HG03432 (cell line): ENCODE measurements around the gene RNF40.

Source experiments
- ATAC-seq: cut with Tn5 transposase; IDR thresholded peaks from one replicate; pipeline ENCODE4 v1.9.1; 2021; ENCODE audit warnings: mild to moderate bottlenecking, moderate library complexity; ENCODE audit not compliant: unreplicated experiment

The RNF40 gene

DNA sequence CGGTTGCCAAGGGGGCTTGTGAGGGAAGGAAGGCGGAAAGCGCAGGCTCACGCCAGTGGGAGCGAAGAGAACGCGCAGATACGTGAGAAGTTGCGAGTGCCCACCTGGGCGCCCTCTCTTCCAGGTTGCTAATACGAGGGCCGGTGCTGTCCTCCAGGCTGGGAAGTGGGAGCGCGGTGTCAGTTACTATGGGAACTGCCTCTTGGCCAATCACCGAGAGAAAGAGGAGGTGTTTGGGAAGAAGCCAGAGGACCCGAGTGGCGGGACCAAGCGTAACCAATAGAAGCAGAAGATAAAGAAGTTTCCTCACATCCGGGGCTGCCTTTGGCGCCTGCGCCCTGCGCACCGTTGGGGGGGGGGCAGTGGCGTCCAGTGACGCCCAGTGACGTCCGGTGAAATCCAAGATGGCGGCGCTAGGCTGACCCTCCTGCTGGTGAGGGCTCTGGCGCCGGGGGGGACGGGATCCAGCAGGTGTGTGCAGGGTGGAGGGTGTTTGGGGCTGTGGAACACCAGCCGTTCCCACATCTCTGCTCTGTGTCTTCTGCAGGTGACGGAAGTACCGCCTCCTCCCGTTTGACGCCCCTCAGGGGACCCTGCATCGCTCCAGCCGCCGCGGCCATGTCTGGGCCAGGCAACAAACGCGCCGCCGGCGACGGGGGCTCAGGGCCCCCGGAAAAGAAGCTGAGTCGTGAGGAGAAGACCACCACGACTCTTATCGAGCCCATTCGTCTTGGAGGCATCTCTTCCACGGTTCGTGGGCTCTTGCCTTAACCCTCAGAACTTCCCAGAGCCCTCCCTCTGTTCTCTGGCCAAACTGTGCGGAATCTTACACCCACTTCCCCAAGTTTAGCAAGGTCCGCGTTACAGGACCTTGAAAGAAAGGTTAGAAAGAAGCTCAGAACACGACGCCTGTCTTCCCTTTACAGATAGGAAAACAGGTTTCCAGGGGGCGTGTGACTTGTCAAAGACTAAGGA is at the start of gene RNF40, which contains the start of gene CFAP119:
RNF40 (plus strand) TSS at position 395 of the 975 bp plus-strand sequence; CDS start at position 619, 224 bp downstream.
CFAP119 (minus strand) TSS at position 135 of the 975 bp plus-strand sequence. CDS start 314 bp downstream, outside the sequence.
- peak; percentile 87 for ATAC-seq

DNA sequence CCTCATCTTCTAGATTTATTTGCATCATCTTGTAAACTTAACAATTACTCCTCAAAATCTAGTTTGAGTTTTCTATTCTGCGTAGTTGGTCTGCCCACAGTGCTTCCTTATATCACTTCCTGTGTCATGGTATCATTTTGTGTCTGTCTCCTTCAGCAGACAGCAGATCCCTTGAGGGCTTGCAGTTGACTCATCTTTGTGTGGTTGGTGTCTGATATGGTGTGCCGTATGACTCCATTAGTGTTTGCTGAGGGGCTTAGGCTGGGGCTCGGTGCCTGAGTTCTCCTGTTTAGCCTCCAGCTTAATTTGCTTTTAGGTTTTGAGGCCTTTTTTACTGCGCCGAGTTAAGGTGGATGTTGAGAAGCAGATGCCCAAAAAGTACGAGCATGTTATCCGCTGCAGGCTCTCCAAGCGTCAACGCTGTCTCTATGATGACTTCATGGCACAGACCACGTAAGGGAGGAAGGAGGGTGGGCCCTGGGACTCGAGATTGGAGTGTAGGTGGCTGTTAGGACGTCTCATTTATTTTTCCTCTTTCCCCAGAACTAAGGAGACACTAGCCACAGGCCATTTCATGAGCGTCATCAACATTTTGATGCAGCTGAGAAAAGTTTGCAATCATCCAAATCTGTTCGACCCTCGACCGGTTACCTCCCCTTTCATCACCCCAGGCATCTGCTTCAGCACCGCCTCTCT is 46.2 kb upstream of the RNF40 start:
- ATAC-seq: no peak

DNA sequence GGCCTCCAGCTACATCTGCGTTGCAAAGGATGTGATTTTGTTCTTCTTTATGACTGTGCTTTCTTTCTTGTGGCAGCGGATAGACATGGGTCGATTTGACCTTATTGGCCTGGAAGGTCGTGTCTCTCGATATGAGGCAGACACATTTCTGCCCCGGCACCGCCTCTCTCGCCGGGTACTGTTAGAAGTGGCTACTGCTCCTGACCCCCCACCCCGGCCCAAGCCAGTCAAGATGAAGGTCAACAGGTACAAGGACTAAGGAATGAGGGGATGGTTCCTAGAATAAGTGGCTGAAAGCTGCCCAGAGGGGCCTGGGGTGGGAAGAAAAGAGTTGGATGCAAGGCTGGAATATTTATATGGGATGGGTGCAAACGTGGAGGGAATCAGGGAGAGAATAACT is 42.0 kb upstream of the RNF40 start:
- ATAC-seq: no peak

DNA sequence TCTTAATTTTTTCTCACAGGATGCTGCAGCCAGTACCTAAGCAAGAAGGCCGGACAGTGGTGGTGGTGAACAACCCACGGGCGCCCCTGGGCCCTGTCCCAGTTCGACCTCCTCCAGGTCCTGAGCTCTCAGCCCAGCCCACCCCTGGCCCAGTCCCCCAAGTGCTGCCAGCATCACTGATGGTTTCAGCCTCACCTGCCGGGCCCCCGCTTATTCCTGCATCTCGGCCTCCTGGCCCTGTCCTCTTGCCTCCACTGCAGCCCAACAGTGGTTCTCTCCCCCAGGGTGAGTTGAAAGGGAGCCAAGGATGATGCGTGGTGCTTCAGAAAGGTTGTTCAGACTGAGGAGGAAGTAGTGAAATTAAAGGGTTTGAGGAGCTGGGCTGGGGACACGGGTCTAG is 41.4 kb upstream of the RNF40 start:
- no peak for ATAC-seq

DNA sequence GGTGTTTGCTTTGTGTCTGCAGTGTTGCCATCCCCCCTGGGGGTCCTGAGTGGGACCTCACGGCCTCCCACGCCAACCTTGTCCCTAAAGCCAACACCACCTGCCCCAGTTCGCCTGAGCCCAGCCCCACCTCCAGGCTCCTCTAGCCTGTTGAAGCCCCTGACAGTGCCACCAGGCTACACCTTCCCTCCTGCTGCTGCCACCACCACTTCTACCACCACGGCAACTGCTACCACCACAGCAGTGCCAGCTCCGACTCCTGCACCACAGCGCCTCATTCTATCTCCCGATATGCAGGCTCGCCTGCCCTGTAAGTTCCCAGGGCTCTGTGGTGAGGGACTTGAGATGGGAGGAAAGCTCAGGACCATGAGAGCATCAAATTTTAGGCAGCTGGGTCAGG is 41.0 kb upstream of the RNF40 start:
- ATAC-seq: no peak

DNA sequence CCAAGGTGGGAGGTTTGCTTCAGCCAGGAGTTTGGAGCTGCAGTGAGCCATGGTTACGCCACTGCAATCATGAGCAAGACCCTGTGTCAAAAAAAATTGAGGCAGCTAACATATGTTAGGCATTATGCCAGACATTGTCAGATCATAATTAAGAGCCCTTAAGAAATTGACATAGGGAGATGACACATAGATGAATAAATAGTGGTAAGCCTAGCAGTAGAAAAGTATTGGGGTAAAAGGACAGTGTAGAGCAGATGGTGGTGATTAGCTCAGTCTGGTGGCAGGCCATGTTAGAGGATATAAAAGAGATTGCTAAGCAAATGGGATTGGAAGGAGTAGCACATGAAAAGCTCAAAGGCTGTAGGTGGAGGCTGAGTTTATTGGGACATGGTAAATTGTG is 40.5 kb upstream of the RNF40 start:
- ATAC-seq: no peak

DNA sequence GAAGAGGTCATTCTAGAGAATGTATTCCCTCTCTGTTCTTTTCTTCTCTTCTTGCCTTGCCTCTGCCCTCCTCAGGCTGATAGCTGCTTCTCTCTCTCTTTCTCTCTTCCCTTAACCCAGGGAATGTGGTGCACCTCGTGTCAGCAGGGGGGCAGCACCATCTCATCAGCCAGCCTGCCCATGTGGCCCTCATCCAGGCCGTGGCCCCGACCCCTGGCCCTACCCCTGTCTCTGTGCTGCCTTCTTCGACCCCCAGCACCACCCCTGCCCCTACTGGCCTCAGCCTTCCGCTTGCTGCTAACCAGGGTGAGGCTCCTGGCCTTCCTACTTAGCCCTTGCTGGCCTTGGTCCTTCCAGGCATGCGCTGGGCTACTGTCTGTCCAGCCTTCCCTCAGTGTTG is 39.7 kb upstream of the RNF40 start:
- ATAC-seq: no peak

DNA sequence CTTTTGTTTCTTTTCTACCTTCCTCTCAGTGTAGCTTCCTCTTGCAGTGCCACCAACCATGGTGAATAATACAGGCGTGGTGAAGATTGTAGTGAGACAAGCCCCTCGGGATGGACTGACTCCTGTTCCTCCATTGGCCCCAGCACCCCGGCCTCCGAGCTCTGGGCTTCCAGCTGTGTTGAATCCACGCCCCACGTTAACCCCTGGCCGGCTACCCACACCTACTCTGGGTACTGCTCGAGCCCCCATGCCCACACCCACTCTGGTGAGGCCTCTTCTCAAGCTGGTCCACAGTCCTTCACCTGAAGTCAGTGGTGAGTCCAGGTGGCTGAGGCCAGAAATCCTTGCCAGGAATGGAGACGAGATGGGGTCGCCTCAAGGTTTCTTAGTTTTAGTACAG is 39.2 kb upstream of the RNF40 start:
- no peak for ATAC-seq

DNA sequence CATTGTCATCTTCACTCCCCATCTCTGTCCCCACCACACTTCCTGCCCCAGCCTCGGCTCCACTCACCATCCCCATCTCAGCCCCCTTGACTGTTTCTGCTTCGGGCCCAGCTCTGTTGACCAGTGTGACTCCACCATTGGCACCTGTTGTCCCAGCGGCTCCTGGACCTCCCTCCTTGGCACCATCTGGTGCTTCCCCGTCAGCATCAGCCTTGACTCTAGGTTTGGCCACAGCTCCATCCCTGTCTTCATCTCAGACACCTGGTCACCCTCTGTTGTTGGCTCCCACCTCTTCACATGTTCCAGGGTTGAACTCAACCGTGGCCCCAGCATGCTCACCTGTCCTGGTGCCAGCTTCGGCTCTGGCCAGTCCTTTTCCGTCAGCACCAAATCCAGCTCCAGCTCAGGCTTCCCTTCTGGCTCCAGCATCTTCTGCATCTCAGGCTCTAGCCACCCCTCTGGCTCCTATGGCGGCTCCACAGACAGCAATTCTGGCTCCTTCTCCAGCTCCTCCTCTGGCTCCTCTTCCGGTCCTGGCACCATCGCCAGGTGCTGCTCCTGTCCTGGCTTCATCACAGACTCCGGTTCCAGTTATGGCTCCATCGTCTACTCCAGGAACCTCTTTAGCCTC is 38.3 kb upstream of the RNF40 start:
- ATAC-seq: no peak

DNA sequence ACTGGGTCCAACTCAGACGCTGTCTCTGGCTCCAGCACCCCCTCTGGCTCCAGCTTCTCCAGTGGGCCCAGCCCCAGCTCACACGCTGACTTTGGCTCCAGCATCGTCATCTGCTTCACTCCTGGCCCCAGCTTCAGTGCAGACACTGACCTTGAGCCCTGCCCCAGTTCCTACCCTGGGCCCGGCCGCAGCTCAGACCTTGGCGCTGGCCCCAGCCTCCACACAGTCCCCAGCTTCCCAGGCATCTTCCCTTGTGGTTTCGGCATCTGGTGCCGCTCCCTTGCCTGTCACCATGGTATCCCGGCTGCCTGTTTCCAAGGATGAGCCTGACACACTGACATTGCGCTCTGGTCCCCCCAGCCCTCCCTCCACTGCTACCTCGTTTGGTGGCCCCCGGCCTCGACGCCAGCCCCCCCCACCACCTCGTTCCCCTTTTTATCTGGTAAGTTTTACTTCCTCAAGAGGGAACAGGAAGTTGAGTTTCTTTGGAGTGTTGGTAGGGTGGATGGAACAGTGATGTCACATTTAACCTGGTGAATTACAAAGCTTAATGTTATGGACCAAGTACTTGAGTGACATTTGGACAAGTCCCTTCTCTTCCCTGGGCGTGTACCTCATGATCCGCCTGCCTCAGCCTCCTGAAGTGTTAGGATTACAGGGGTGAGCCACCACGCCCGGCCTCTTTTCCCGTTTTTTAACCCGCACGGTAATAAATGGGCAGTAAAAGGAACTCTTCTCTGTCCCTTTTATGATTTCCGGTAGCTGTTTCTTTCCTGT is 37.3 kb upstream of the RNF40 start:
- no peak for ATAC-seq

DNA sequence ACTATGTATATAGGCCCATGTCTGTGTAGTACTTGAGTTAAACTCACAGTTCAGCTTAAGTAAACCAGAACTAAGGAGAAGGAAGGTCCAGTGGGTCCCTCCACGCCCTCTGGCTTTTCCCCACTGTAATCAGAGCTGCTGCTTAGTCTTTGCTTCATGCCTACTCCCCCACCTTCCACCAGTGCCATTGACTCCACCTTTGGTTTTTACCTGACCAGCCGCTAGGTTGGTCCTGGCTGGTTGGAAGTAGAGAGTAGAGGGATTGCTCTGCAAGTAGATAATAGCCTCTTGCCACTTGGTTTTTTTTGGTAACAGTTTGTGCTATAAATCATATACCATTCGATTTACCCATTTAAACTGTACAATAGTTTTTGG is 36.7 kb upstream of the RNF40 start:
- ATAC-seq: no peak

DNA sequence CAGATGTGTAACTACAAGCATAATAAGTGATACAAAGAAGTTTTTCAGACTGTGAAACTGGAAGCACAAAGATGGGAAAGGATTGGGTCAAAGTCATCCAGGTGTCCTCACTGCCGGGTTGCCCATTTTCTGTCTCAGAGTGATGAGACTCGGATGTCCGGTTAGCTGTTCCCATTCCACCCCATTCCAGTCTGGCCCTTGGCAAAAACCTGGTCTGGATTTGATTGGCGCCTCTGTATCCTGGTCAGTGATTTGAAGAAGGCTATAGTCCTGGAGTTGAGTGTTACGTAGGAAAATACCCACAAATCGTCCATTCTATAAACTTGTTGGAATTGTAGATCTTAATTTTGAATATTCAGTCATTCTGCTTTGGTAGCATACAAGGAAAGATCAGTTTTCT is 33.8 kb upstream of the RNF40 start:
- ATAC-seq: no peak

DNA sequence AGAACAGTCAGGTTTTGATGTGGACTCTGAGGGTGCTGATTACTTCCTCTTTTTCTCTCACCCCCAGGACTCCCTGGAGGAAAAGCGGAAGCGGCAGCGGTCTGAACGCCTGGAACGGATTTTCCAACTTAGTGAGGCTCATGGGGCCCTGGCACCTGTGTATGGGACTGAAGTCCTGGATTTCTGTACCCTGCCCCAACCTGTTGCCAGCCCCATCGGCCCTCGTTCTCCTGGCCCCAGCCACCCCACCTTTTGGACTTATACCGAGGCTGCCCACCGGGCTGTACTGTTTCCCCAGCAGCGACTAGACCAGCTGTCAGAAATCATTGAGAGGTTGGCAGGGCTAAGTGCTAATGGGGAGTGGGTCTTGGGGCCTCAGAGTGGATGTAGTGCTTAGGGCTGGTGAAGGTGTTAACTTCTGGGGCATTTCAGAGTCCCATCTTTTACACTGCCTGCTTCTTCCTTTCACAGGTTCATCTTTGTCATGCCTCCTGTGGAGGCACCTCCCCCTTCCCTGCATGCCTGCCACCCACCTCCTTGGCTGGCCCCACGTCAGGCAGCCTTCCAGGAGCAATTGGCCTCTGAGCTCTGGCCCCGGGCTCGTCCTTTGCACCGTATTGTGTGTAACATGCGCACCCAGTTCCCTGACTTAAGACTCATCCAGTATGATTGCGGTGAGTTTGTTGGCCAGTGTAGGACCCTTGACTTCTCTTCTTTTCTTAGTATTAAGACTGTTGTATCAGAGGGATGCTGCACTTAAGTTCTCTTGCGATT is 33.0 kb upstream of the RNF40 start:
- ATAC-seq: no peak

DNA sequence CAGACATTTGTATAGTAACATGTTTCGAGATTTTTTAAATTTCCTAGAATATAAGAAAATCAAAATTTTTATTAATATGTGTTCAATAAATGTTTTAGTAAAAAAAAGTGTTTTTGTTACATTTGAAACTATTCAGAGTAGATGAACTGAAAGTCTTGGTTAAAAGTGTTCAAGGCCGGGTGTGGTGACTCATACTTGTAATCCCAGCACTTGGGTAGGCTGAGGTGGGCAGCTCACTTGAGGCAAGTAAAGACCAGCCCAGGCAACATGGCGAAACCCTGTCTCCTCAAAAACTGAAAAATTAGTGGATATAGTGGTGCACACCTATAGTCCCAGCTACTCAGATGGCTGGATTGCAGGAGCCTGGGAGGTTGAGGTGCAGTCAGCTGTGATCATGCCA is 30.7 kb upstream of the RNF40 start:
- no peak for ATAC-seq

DNA sequence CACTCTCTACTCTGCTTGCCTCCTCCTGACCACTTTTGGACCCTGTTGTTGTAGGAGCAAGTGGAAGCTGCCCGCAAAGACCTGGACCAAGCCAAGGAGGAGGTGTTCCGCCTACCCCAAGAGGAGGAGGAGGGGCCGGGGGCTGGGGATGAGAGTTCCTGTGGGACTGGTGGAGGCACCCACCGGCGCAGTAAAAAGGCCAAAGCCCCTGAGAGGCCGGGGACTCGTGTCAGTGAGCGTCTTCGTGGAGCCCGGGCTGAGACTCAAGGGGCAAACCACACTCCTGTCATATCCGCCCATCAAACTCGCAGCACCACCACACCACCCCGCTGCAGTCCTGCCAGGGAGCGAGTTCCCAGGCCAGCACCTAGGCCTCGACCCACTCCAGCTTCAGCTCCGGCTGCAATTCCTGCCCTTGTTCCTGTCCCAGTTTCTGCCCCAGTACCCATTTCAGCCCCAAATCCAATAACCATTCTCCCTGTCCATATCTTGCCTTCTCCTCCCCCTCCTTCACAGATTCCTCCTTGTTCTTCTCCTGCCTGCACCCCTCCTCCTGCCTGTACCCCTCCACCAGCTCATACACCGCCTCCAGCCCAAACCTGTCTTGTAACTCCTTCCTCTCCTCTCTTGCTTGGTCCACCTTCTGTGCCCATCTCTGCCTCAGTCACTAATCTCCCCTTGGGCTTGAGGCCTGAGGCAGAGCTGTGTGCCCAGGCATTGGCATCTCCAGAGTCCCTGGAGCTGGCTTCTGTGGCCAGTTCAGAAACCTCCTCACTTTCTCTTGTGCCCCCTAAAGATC is 24.9 kb upstream of the RNF40 start:
- no peak for ATAC-seq

DNA sequence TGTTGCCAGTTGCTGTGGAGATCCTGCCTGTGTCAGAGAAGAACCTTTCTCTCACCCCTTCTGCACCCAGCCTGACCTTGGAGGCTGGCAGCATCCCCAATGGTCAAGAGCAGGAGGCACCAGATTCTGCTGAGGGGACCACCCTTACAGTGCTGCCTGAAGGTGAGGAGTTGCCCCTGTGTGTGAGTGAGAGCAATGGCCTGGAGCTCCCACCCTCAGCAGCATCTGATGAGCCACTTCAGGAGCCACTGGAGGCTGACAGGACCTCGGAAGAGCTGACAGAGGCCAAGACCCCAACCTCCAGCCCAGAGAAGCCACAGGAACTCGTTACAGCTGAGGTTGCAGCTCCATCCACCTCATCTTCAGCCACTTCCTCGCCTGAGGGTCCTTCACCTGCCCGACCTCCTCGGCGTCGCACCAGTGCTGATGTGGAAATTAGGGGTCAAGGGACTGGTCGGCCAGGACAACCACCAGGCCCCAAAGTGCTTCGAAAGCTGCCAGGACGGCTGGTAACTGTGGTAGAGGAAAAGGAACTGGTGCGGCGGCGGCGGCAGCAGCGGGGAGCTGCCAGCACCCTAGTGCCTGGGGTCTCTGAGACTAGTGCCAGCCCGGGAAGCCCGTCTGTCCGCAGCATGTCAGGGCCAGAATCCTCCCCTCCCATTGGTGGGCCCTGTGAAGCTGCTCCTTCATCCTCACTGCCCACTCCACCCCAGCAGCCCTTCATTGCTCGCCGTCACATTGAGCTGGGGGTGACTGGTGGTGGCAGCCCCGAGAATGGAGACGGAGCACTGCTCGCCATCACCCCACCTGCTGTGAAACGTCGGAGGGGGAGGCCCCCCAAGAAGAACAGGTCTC is 24.1 kb upstream of the RNF40 start:
- no peak for ATAC-seq

DNA sequence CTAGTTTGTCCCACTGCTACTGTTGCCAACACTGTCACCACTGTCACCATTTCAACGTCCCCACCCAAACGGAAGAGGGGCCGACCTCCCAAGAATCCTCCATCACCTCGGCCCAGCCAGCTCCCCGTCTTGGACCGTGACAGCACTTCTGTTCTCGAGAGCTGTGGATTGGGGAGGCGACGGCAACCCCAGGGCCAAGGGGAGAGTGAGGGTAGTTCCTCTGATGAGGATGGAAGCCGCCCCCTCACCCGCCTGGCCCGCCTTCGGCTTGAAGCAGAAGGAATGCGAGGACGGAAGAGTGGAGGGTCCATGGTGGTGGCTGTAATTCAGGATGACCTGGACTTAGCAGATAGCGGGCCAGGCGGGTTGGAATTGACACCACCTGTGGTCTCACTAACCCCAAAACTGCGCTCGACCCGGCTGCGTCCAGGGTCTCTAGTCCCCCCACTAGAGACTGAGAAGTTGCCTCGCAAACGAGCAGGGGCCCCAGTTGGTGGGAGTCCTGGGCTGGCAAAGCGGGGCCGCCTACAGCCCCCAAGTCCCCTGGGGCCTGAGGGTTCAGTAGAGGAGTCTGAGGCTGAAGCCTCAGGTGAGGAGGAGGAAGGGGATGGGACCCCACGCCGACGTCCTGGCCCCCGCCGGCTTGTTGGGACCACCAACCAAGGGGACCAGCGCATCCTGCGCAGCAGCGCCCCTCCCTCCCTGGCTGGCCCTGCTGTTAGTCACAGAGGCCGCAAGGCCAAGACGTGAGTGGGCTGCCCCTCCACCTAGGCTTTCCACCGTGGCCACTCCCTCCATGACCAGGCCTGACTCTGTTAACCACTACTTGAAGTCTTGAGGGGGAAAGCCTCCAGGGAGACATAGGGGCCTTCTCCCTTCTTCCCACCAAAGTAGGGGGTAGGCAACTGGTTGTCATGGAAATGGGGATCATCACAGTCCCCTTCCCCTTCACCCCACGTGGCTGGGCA is 22.9 kb upstream of the RNF40 start:
- ATAC-seq: no peak
